Fibroblast of villous mesenchyme (primary cell): Measurements from ENCODE around the gene MRPS14. TPM values are rescaled to one million over a fixed set of nuclear protein-coding genes. Genes with fewer than 3 reads are reported as not detected.

ENCODE experiments used
- DNase-seq: peaks from one replicate; pipeline ENCODE4 v3.0.0-alpha.2; 2010; ENCODE audit warnings: low read depth
- H3K4me3 ChIP-seq: 2 replicates; pipeline ENCODE4 v1.5.1; 2011; ENCODE audit warnings: low read depth, mild to moderate bottlenecking, low read length
- CTCF ChIP-seq: IDR thresholded peaks from 2 replicates; pipeline ENCODE4 v1.5.1; 2012; ENCODE audit warnings: low read depth, mild to moderate bottlenecking, low read length; ENCODE audit not compliant: insufficient read depth
- total RNA-seq: library from RNA; depleted of rRNA; stranded (reverse); fragments of >200 nt; gene quantifications from 2 replicates; pipeline ENCODE4 v1.2.3, GENCODE V29; 2012

The MRPS14 gene
- total RNA-seq, 1 donor, result 25.9 TPM

- no peak for DNase-seq
- H3K4me3 ChIP-seq, result no peak overlapping the region
- TF ChIP-seq CTCF, result no peak
Measured at GRCh38 chr1:174989536-174990220, 33.5 kb downstream of the MRPS14 start.

GRCh38 chr1:174988986-174989385, 34.2 kb downstream of the MRPS14 start:
- no peak for TF ChIP-seq CTCF
- no peak for DNase-seq
- no peak overlapping the region for H3K4me3 ChIP-seq

GRCh38 chr1:174988539-174988938, 34.7 kb downstream of the MRPS14 start:
- H3K4me3 ChIP-seq, result no peak overlapping the region
- no peak for TF ChIP-seq CTCF
- DNase-seq, result no peak

GRCh38 chr1:174984952-174985351, 38.3 kb downstream of the MRPS14 start:
- no peak for TF ChIP-seq CTCF
- no peak overlapping the region for H3K4me3 ChIP-seq
- DNase-seq, result no peak

GRCh38 chr1:174982971-174983689, 40.1 kb downstream of the MRPS14 start:
- DNase-seq, result peak; percentile 68
- no peak overlapping the region for H3K4me3 ChIP-seq
- peak; percentile 62 for TF ChIP-seq CTCF

- no peak overlapping the region for H3K4me3 ChIP-seq
- DNase-seq, result peak; percentile 40
- TF ChIP-seq CTCF, result no peak
Measured at GRCh38 chr1:174976436-174977108, 46.7 kb downstream of the MRPS14 start.
